Brain microvascular endothelial cell (primary cell): ENCODE results near the gene FLT3LG.
A peak's percentile ranks its signal among the peaks of the same experiment; 100 is the strongest.

ENCODE experiments used
- DNase-seq: peaks from one replicate; pipeline ENCODE4 v3.0.0-alpha.2; 2020
- H3K27ac ChIP-seq: fragments of 250-450 bp; sonication (Bioruptor Pico); 2 replicates; pipeline ENCODE4 v1.5.1; 2020; ENCODE audit warnings: mild to moderate bottlenecking, moderate library complexity
- H3K27me3 ChIP-seq: fragments of 250-450 bp; sonication (Bioruptor Pico); replicated peaks from 2 replicates; pipeline ENCODE4 v1.5.1; 2020; ENCODE audit warnings: mild to moderate bottlenecking
- H3K36me3 ChIP-seq: fragments of 250-450 bp; sonication (Bioruptor Pico); replicated peaks from 2 replicates; pipeline ENCODE4 v1.5.1; 2020; ENCODE audit warnings: mild to moderate bottlenecking
- H3K4me3 ChIP-seq: 2 replicates; pipeline ENCODE4 v1.5.1; 2011; ENCODE audit warnings: low read depth, mild to moderate bottlenecking, control low read depth, low read length, moderate library complexity
- in situ Hi-C: cut with HindIII; loops from 2 replicates; pipeline ENCODE4 v1.10.0; 2017; ENCODE audit warnings: low sequenced_read_pairs, low pct_ligation_motif_present
- TF ChIP-seq, protein P1 (sequence below): IDR thresholded peaks from 2 replicates; pipeline ENCODE4 v1.5.1; 2011; ENCODE audit warnings: low read depth, mild to moderate bottlenecking, moderate library complexity, low read length, control low read depth, inconsistent platforms; ENCODE audit errors: missing control alignments

FLT3LG gene

GRCh38 chr19:49428547-49429451, 45.2 kb upstream of the FLT3LG start:
- Histone ChIP-seq H3K27ac (no peak overlapping the region), H3K4me3 (no peak overlapping the region), H3K27me3 (peaks cover 91% of the 10 kb centered on the region), H3K36me3 (no peaks in the 10 kb centered on the region)
- TF ChIP-seq, protein P1, sequence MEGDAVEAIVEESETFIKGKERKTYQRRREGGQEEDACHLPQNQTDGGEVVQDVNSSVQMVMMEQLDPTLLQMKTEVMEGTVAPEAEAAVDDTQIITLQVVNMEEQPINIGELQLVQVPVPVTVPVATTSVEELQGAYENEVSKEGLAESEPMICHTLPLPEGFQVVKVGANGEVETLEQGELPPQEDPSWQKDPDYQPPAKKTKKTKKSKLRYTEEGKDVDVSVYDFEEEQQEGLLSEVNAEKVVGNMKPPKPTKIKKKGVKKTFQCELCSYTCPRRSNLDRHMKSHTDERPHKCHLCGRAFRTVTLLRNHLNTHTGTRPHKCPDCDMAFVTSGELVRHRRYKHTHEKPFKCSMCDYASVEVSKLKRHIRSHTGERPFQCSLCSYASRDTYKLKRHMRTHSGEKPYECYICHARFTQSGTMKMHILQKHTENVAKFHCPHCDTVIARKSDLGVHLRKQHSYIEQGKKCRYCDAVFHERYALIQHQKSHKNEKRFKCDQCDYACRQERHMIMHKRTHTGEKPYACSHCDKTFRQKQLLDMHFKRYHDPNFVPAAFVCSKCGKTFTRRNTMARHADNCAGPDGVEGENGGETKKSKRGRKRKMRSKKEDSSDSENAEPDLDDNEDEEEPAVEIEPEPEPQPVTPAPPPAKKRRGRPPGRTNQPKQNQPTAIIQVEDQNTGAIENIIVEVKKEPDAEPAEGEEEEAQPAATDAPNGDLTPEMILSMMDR = no peak
- in situ Hi-C loops = no loop called here
- no peak for DNase-seq

GRCh38 chr19:49430172-49430677, 43.8 kb upstream of the FLT3LG start:
- H3K27ac ChIP-seq = no peak overlapping the region
- in situ Hi-C loops = no loop called here
- peaks cover 83% of the 10 kb centered on the region for H3K27me3 ChIP-seq
- H3K4me3 ChIP-seq = no peak overlapping the region
- DNase-seq = no peak
- H3K36me3 ChIP-seq = no peaks in the 10 kb centered on the region
- TF ChIP-seq, protein P1 = no peak

DNA sequence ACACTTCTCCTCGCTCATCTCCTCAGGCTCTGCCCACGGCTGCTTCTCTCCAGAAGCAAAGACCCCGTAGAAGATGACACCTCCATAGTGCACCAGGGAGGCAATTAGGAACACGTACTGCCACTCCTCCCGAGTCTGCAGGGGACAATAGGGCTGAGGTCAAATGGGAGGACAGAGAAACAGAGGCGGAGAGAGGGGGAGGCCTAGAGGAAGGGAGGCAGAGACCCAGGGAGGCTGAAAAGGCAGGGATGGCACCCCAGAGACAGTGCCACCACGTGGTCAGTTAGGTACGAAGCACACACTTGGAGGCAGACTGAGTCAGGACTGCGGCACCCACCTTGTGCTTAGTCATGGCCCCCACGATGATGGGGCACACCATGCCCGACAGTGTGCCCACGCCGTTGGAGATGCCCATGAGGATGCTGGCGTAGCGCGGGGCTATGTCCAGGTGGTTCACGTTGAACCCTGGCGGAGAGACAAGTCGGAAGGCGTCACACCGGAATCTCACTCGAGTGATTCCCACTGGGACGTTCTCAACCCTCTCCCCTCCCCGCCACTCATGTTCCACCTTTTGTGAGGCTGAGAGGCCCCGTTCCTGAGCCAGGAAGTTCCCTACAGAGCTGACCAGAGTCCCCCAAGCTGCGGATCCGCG, 43.2 kb upstream of the FLT3LG start:
- H3K36me3 ChIP-seq = no peaks in the 10 kb centered on the region
- no peak overlapping the region for H3K27ac ChIP-seq
- no peak for DNase-seq
- in situ Hi-C loops = no loop called here
- peaks cover 81% of the 10 kb centered on the region for H3K27me3 ChIP-seq
- TF ChIP-seq, protein P1 = peak; percentile 50
- no peak overlapping the region for H3K4me3 ChIP-seq

DNA sequence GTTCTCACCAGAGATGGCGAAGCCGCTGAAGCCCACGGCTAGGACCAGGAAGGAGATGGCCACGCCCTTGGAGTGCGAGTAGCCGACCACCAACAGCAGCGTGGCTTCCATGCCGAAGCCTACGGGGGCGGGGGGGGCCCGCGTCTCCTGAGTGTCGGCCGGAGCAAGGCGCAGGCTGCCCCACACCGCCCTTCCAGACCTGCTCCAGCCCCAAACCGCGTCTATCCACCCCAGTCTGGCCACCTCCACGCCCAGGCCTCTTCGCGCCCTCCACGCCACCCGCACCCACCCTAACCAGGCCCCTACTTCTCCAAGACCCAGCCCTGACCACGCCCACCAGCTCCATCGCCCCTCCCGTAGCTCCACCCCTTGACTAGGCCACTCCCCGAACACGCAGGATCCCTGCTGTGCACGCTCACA, 42.7 kb upstream of the FLT3LG start:
- TF ChIP-seq, protein P1 = no peak
- H3K36me3 ChIP-seq = no peaks in the 10 kb centered on the region
- no peak overlapping the region for H3K27ac ChIP-seq
- no peak overlapping the region for H3K4me3 ChIP-seq
- H3K27me3 ChIP-seq = peaks cover 81% of the 10 kb centered on the region
- no peak for DNase-seq
- in situ Hi-C loops = no loop called here

- in situ Hi-C loops = no loop called here
- H3K36me3 ChIP-seq = no peaks in the 10 kb centered on the region
- no peak for DNase-seq
- no peak overlapping the region for H3K27ac ChIP-seq
- TF ChIP-seq, protein P1 = no peak
- no peak overlapping the region for H3K4me3 ChIP-seq
- peaks cover 80% of the 10 kb centered on the region for H3K27me3 ChIP-seq
Observed at GRCh38 chr19:49432141-49433073, 41.6 kb upstream of the FLT3LG start.
